ENCODE measurements around the gene TANGO2.

Gene TANGO2

DNA sequence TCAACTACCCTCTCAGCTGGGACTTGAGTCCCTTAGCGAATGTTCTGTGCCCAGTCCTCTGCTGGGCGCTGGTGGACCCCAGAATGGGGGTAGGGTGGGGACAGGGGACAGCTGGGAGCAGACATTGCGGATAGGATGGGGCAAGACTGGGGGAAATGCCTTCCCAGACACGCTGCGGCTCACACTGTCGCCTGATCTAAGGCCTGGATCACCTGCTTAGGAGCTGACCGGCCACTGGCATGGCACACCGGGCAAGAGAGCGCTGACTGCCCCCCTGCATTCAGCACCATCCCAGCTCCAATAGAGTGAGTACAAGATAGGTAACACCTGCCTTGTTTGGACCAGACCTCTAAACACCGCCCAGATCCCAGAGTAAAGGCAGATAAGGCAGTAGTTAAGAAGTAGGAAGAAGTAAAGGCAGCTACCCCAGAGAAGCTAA, 5.7 kb upstream of the TANGO2 start:
- TF ChIP-seq, protein P1, sequence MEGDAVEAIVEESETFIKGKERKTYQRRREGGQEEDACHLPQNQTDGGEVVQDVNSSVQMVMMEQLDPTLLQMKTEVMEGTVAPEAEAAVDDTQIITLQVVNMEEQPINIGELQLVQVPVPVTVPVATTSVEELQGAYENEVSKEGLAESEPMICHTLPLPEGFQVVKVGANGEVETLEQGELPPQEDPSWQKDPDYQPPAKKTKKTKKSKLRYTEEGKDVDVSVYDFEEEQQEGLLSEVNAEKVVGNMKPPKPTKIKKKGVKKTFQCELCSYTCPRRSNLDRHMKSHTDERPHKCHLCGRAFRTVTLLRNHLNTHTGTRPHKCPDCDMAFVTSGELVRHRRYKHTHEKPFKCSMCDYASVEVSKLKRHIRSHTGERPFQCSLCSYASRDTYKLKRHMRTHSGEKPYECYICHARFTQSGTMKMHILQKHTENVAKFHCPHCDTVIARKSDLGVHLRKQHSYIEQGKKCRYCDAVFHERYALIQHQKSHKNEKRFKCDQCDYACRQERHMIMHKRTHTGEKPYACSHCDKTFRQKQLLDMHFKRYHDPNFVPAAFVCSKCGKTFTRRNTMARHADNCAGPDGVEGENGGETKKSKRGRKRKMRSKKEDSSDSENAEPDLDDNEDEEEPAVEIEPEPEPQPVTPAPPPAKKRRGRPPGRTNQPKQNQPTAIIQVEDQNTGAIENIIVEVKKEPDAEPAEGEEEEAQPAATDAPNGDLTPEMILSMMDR (conservative IDR thresholded peaks at IDR 0.05; ENCODE audit: low read depth, low read length): no peak
- H3K4me3 ChIP-seq (ENCODE audit: low read depth, low read length): no peak overlapping the region
- DNase-seq (ENCODE audit: low read depth): no peak

- peak overlapping the region; percentile 62 for H3K4me3 ChIP-seq (ENCODE audit: low read depth, low read length)
- TF ChIP-seq, protein P1 (conservative IDR thresholded peaks at IDR 0.05; ENCODE audit: low read depth, low read length): no peak
- no peak for DNase-seq (ENCODE audit: low read depth)
Measured at GRCh38 chr22:20015971-20016733, 4.8 kb upstream of the TANGO2 start.

DNA sequence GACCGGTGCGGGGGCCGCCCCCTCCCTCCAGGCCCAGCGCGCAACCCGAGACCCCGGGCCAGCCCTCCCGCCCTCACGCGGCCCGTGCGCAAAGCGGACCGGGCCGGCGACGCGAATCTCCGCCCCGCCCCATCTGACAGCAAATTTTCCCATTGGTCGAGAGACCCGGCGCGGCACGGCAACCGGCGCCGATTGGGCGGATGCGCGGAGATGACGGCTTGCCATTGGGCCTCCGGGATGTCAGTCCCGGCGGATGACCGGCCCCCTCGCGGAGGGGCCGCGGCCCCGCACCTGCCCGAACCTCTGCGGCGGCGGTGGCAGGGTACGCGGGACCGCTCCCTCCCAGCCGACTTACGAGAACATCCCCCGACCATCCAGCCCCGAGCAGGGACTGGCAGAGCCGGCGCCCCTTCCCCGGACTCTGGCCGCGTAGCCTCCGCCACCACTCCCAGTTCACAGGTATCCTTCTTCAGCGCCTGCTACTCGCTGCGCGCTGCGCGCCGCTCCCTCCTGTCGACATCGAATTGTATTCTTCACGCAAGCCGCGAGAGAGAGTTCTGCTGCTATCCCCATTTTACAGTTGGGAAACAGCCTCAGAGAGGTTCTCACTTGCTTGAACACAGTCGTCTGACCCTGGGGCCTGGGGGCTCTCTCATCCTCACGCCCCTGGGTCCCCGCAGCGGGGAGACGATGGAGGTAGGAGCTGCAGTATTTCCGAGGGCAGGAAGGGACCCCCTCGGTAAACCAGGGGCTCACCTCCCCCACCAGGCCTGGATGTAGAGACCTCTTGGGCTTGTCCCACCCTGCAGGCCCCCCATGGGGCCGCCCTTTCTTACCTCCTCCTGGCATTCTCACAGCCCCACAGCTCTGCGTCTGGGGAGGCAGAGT, 3.9 kb upstream of the TANGO2 start, which contains the start of gene ARVCF:
Gene ARVCF, minus strand, starts transcription at position 90 of the 888 bp plus-strand sequence. CDS start 26,029 bp downstream, outside the sequence.
- peak within 1 kb of the TSS; percentile 62 for H3K4me3 ChIP-seq (ENCODE audit: low read depth, low read length)

GRCh38 chr22:20017622-20017958, 3.3 kb upstream of the TANGO2 start:
- DNase-seq (ENCODE audit: low read depth): no peak
- TF ChIP-seq, protein P1 (conservative IDR thresholded peaks at IDR 0.05; ENCODE audit: low read depth, low read length): no peak
- no peak overlapping the region for H3K4me3 ChIP-seq (ENCODE audit: low read depth, low read length)

More for the DNA sequence above, 3.9 kb upstream of the TANGO2 start, which contains the start of gene ARVCF:
- TF ChIP-seq, protein P1 (conservative IDR thresholded peaks at IDR 0.05; ENCODE audit: low read depth, low read length): no peak
- DNase-seq (ENCODE audit: low read depth): peak; percentile 92

DNA sequence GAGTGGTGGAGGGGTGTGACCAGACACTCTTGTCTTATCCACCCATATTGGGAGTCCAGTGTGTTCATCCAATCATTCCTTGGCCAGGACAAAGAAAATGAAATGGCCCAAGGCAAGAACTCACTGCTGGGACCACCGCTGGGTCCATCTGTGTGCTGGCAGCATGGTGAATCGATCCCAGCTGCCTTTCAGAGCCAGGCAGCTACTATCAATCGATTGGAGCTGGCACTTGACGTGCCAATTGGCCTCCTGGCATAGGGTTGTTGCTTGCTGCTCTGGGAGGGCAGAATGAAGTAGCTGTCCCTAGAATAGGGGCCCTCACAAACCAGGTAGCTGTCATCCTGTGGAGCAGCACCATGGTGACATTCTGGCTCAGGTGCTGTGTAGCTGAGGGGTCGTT, 2.9 kb upstream of the TANGO2 start:
- DNase-seq (ENCODE audit: low read depth): no peak
- H3K4me3 ChIP-seq (ENCODE audit: low read depth, low read length): no peak overlapping the region
- TF ChIP-seq, protein P1 (conservative IDR thresholded peaks at IDR 0.05; ENCODE audit: low read depth, low read length): no peak

DNA sequence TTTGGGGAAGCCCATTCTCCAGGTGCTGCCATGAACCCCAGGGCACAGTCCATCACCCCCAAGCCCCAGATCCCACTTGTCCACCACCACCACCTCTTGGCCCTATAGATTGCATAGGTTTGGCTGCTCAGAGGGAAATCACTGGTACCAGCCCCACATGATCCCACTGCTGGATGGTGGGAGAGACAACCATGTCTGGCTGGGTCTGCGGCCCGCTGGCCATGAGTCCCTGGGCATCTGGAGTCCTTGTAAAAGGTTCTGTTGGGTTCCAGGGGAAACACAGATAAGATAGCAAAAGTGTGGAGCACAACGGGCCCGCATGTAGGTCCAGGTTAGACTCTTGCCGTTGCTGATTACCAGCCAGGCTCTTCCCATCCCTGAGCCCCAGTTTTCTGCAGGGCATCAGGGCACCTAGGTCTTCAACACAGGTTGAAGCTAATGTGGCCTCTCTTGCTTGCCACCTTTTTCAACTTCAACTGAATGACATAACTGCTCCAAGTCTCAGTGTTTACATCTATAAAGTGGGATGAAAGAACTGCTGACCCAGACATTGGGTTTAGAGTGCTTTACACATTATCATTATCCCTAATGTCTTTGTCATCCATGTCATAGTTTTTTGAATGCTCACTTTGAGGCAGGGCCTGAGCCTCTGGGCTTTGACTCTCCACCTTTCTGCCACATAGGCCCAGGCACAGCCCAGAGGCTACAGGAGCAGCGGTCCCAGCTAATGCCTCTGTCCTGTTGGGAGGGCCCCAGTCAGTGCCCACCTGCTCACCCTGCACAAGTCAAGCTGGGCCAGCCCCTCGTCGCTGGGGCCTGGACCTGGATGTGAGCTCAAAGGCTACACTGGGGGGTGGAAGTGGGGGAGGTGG, 1.0 kb upstream of the TANGO2 start:
- peak overlapping the region; percentile 66 for H3K4me3 ChIP-seq (ENCODE audit: low read depth, low read length)
- TF ChIP-seq, protein P1 (conservative IDR thresholded peaks at IDR 0.05; ENCODE audit: low read depth, low read length): no peak
- no peak for DNase-seq (ENCODE audit: low read depth)

Measured in choroid plexus epithelial cell (primary cell).